GM18951 (cell line): ENCODE data around the gene TPD52L1.

Source experiments
- POLR2A ChIP-seq: IDR thresholded peaks from 4 replicates; pipeline ENCODE4 v1.6.1; 2011; ENCODE audit warnings: mild to moderate bottlenecking; ENCODE audit not compliant: insufficient read length, insufficient read depth; ENCODE audit errors: extremely low read depth
- in situ Hi-C: fragments of 300-500 bp; cut with MboI; formaldehyde crosslinking; loops from one replicate; pipeline ENCODE4 v1.12.0; 2022; ENCODE audit warnings: low sequenced_read_pairs, mixed read lengths, inconsistent platforms; ENCODE audit not compliant: unreplicated experiment

The TPD52L1 gene

DNA sequence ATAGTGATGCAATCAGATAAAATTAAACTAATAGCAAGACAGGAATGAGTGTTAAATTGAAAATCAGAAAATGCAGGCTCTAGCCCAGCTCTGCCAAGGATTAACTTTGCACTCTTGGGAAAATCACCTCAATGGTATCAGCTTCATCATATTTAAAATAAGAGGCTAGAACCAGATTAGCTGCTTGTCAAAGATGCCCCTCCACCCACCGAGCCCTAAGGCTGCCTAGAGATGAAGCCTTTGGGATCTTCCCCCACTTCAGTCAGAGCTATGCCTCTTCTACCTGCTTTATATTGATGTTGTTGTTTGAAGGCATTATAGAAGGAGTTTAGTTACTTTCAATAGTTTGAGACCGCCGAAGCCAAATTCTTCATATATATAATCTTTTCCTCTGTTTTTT, 100.7 kb downstream of the TPD52L1 start:
- in situ Hi-C loops = no loop called here
- no peak for TF ChIP-seq POLR2A

DNA sequence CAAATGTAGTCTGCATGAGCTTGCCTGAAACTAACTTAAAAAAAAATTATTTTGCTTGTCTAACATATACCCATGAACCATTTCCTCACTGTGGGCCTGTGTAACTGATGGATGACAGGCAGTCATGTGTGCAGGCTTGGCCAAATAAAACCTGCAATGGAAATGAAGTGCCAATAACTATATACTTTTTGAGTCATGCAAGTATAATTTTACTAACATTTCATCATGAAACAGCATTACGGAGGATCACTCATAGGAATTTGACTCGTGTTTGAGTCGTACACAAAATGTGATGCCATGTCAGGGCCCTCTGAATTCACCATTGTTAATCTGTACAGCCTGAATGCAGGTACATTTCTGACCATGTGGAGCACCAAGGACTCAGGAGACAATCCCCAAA, 101.6 kb downstream of the TPD52L1 start:
- in situ Hi-C loops = no loop called here
- no peak for TF ChIP-seq POLR2A

DNA sequence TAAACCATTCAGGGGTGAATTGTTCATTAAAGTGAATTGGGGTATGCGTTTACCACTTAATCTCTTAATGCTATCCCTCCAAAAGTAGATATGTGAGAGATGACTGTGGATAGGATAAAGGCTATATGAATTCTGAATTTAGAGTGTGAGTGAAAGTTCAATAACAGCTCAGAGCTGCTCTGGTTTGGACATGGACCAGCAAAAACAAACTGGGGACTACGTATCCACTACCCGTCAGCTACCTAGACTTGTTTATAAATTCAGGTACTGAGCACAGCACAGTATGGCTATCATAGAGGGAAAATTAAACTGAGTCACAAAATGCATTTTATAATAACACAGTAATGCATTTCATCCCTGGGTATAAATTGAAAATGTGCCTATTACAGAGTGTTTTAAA, 103.8 kb downstream of the TPD52L1 start:
- in situ Hi-C loops = no loop called here
- no peak for TF ChIP-seq POLR2A

DNA sequence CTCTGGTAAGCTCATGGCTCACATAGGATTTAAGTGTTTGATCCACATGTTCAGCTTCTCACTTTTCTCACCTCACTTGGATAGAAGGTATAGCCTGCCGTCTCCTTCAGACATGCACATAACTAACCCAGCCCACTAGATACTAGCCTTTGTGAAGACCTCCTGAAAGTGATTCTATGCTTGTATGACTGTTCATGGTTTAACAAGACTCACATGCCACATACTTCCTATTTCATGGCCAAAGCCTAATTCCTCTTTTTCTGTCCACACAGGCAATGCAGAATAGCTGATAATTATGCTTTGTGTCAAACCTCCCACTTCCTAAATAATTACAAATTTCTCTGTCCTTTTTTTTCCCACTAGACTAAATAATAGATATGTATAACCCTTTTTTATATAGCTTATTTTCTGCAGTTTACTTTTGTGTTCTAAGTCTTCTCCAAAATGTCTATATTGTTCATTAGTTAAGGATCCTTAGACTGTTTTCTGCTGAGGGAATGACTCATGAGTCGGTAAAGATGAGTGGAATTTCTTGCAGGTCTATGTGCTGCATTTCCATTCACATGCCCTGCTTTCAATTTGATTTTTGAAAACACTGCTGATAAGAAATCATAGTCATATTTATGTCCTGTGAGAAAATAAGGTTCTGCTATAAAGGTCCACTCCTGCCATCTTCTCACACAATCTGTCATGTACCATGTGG, 105.2 kb downstream of the TPD52L1 start:
- TF ChIP-seq POLR2A = no peak
- in situ Hi-C loops = no loop called here

DNA sequence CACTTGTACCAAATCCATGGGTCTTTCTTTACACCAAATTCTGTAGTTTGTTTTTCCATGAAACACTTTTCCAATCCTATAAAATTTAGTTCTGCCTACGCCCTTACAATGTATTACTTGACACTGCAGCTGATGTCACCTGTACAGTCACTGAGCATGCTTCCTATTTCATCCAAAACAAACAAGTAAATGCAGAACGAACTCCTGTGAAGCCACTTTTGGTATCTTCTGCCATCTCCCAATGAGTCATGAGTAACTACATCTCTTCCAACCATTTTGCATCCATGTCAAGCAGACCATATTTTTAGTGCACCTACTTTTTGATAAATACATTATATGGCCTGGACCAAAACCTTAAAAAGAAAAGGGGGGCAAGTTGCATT, 105.8 kb downstream of the TPD52L1 start:
- no peak for TF ChIP-seq POLR2A
- in situ Hi-C loops = no loop called here

DNA sequence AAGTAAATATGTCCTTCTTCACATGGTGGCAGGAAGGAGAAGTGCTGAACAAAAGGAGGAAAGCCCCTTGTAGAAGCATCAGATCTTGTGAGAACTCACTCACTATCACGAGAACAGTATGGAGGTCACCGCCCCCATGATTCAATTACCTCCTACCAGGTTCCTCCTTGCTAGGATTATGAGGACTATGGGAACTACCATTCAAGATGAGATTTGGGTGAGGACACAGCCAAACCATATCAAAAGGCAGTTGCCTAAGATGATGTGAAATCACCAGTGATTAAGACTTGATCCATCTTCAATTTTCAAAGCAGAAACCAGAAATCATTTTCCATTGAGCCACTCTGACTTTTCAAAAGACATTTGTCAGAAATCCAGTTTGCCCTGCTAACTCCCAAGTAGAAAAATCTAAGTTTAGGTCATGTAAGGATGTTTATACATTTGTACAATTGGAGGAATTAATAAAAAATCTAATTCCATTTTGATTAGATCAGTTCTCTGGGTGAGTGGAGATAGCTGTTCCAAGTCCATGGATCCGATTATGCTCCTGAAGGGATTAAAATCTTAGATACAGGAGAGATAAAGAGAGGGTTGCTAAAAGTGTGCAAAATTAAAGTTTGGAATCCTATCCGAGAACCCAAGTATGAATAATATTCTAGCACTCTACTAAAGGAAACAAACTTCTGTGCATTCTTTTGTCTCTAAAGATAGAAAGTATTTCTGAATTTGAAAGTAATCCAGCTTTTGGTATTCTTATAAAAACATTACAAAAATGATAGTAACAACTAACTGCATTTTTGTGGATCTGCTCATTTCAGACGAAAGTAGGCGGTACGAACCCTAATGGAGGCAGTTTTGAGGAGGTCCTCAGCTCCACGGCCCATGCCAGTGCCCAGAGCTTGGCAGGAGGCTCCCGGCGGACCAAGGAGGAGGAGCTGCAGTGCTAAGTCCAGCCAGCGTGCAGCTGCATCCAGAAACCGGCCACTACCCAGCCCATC, 108.7 kb downstream of the TPD52L1 start:
- no peak for TF ChIP-seq POLR2A
- in situ Hi-C loops = no loop called here

DNA sequence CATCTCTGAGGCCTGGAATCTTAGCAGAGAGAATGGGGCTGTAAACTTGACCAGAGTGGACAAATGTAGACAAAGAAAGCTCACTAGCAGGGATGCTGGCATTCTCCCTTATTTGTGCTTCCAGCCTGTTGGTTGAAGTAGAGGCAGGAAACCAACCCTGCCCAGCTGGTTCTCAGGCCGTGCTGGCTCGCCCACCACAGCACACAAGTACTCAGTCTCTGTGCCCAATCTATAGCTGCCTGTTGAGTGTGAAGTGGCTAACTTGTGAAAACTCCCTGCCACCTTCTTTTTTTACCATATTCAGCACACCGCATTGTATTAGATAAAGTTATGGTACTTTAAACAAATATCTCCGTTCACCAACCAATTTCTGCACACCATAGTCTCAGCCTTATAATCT, 110.9 kb downstream of the TPD52L1 start:
- TF ChIP-seq POLR2A = no peak
- in situ Hi-C loops = no loop called here

DNA sequence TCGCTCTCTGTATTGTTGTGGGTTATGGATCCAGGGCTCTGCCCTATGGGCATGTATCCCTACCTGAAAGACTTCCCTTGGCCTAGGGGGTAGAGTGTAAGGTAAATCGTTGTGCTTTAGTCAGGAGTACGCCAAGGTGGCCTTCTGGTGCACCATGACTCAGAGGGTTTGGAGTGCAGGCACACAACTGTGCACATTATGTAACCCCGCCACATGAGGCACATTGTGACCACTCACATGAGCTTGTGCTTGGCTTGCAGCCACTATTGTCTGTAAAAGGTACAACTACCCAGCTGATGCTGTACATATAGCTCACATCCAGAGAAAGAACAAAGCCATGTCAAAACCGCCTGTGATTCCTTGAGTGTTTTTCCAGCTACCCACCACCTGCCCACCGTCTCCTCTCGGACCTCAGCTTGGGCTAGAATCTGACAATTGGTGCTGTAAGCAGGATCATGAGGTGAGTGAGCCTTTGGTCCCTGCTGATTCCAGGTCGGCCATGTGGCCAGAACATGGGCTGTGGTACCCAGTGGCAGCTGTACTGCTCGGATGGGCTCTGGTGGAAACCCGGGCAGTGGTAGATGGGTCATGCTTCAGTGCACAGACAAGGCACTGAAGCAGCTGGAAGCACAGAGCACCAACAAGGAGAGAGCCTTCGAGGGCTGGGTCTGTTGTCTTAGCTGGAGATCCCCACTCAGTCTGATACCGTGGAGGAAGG, 114.4 kb downstream of the TPD52L1 start:
- TF ChIP-seq POLR2A = no peak
- in situ Hi-C loops = no loop called here

DNA sequence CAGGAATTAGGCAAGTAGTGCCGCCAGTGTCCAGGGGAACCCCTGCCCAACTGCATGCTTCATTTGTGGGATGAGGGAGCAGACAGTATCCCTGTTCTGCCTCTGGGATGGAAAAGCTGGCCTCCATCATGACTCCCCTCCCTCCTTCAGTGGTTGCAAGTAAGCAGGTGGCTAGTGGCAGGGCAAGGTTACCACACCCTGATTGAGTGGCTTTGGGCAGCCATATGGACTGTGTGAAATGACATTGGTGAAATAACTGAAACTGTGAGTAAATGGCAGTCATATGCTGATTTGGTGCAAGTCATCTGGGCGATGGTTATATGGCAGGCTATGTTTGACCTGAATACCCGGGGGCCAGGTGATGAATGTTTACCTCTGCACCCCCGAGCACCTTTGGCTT, 115.2 kb downstream of the TPD52L1 start:
- no peak for TF ChIP-seq POLR2A
- in situ Hi-C loops = no loop called here

DNA sequence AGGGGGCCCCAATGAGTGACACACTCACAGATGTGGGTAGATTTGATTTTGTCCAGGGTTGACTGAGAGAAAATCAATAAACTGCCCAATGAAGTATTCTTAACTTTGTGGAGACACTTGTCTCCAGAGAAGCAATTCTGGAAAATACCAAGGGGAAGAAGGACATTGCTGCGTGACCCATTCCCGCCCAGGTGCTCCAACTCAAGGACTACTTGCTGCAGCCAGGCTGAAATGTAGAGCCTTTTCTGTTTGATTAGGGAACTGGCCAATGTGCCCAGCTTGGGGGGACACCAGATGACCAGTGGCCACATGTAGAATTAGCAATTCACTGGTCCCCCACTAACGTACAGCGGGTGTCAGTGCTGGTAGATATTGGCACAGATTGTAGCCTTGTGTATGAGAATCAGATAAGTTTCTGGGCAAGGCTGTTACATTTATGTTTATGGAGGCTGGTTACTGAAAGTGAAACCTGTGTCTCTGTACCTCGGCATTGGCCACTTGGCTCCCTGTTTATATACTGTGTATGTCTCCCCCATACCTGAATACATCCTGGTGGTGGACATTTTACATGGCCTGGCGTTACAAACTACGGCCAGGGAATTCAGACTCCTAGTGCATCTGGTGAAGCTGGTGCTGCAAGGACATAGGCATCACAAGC, 115.9 kb downstream of the TPD52L1 start:
- in situ Hi-C loops = no loop called here
- TF ChIP-seq POLR2A = no peak

DNA sequence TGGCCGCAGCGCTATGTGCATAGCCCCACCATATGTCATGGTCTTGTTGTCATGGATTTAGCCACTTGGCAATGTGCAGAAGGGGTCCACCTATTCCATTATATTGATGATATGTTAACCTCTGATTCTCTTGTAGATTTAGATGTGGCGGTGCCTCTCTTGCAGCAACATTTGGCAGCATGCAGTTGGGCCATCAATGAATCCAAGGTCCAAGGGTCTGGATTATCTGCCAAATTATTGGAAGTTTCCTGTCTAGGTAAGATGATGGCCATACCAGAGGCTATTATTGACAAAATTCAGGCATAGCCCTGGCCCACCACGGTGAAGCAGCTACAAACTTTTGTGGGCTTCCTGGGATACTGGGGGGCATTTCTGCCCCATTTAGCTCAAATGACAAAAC, 116.8 kb downstream of the TPD52L1 start:
- in situ Hi-C loops = no loop called here
- TF ChIP-seq POLR2A = no peak

DNA sequence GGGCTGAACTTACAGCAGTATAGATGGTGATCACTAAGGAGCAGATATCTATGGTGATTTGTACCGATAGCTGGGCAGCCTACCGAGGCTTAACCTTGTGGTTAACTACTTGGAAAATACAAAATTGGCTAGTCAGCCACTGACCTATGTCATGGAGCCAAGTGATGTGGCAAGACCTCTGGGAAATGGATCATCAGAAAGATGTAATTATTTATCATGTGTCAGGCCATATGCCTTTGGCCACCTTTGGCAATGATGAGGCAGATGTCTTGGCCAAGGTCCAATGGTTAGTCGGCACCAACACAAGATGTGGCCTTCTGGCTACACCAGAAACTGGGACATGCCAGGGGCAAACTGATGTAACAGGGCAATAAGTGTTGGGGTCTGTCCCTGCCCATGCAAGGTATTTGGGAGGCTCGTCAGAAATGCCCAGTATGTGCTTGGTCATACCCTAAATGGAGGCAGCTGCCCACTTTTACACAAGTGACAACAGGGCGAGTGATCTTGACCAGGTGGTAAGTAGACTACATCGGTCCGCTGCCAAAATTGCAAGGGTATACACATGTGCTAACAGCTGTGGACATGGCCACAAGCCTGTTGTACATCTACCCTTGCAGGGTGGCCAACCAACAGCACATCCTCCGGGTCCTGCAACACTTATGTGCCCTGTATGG, 118.0 kb downstream of the TPD52L1 start:
- in situ Hi-C loops = no loop called here
- no peak for TF ChIP-seq POLR2A
